Measurements from ENCODE around the gene TIMM21. TPM values are rescaled to one million over a fixed set of nuclear protein-coding genes. Genes with fewer than 3 reads are reported as not detected.

The TIMM21 gene
- total RNA-seq, 3 donors from 2014 or later (not counting 1 experiment from before 2014, with no cell fraction given), result 13.1 to 17.3 (median 16.1) TPM

DNA sequence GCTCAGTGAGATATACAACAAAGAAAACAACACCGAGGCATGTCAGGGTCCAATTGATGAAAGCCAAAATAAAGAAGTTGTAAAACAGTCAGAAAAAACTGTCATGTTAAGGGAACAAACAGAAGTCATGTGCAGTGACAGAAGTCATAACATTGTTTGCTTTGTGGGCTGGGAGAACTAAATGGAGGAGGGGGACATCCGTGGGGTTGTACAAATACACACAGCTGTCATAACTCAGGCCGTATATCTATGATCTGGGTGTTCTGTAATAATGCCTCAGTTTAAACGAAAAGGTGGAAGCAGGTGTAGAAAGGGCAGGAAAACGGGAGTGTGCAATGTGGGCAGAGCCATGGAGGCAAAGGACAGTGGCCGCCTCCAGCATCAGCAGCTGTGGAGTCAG, 27.3 kb downstream of the TIMM21 start:
- H3K36me3 Mint-ChIP-seq, result no peaks in the 10 kb centered on the region
- WGBS (ENCODE audit: insufficient coverage), result 59% methylated on average over 6 of the region's 6 CpGs
- H3K27ac Mint-ChIP-seq, result no peak overlapping the region

DNA sequence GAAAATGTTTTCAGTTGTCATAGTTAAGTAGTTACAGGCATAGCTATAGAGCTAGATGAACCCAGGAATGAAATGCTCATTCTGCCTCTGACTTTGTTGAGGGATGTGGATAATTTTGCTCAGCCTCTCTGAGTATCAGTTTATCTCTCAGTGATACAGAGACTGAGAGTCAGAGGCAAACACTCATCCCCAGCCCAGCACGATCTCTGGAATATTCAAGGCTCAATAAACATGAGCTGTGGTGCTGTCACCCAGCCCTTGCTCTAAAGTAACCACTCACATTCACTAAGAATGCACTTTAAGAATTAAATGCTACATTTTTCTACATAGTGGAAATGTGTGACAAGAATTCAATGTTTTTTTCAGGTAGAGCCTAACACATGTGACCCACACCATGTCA, 30.6 kb downstream of the TIMM21 start:
- no peak for DNase-seq
- no peaks in the 10 kb centered on the region for H3K9me3 Mint-ChIP-seq
- no peaks in the 10 kb centered on the region for H3K4me1 Mint-ChIP-seq
- no peaks in the 10 kb centered on the region for H3K27me3 ChIP-seq (ENCODE audit: control insufficient read depth, insufficient read depth, low read length)
- no peak overlapping the region for H3K4me3 Mint-ChIP-seq
- H3K4me3 ChIP-seq (ENCODE audit: low read length), result no peak overlapping the region
- TF ChIP-seq, protein P1, sequence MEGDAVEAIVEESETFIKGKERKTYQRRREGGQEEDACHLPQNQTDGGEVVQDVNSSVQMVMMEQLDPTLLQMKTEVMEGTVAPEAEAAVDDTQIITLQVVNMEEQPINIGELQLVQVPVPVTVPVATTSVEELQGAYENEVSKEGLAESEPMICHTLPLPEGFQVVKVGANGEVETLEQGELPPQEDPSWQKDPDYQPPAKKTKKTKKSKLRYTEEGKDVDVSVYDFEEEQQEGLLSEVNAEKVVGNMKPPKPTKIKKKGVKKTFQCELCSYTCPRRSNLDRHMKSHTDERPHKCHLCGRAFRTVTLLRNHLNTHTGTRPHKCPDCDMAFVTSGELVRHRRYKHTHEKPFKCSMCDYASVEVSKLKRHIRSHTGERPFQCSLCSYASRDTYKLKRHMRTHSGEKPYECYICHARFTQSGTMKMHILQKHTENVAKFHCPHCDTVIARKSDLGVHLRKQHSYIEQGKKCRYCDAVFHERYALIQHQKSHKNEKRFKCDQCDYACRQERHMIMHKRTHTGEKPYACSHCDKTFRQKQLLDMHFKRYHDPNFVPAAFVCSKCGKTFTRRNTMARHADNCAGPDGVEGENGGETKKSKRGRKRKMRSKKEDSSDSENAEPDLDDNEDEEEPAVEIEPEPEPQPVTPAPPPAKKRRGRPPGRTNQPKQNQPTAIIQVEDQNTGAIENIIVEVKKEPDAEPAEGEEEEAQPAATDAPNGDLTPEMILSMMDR (IDR thresholded peaks at IDR 0.05), result no peak
- H3K9me3 ChIP-seq (ENCODE audit: control insufficient read depth, insufficient read depth, low read length), result no peaks in the 10 kb centered on the region
- WGBS (ENCODE audit: insufficient coverage), result 100% methylated on average over 1 of the region's 1 CpG
- peaks cover 17 to 19% of the 10 kb centered on the region in 2 donors for H3K27me3 Mint-ChIP-seq (ENCODE audit: low read depth in 2 of 2)
- no peak overlapping the region for H3K27ac ChIP-seq (ENCODE audit: low read length)
- H3K27ac Mint-ChIP-seq, result no peak overlapping the region
- no peak for ATAC-seq
- intact Hi-C loops (cut with micrococcal nuclease), result no loop called here
- no peaks in the 10 kb centered on the region for H3K36me3 Mint-ChIP-seq
- no peaks in the 10 kb centered on the region for H3K36me3 ChIP-seq (ENCODE audit: control insufficient read depth, insufficient read depth, low read length)
- no peaks in the 10 kb centered on the region for H3K4me1 ChIP-seq (ENCODE audit: control insufficient read depth, insufficient read depth, low read length)

More for the DNA sequence above, 27.3 kb downstream of the TIMM21 start:
- no peaks in the 10 kb centered on the region for H3K36me3 ChIP-seq (ENCODE audit: control insufficient read depth, insufficient read depth, low read length)
- no peaks in the 10 kb centered on the region for H3K27me3 ChIP-seq (ENCODE audit: control insufficient read depth, insufficient read depth, low read length)
- TF ChIP-seq, protein P1 (IDR thresholded peaks at IDR 0.05), result no peak
- Mint-ChIP-seq H3K4me3 (no peak overlapping the region), H3K27me3 (ENCODE audit: low read depth in 2 of 2) (peaks cover 15 to 30% of the 10 kb centered on the region in 2 donors), H3K9me3 (no peaks in the 10 kb centered on the region), H3K4me1 (peaks cover 7 to 9% of the 10 kb centered on the region in 2 donors)
- intact Hi-C loops (cut with micrococcal nuclease), result no loop called here
- ATAC-seq (no peak), DNase-seq (no peak)
- H3K4me3 ChIP-seq (ENCODE audit: low read length), result no peak overlapping the region
- no peaks in the 10 kb centered on the region for H3K4me1 ChIP-seq (ENCODE audit: control insufficient read depth, insufficient read depth, low read length)
- H3K27ac ChIP-seq (ENCODE audit: low read length), result no peak overlapping the region
- no peaks in the 10 kb centered on the region for H3K9me3 ChIP-seq (ENCODE audit: control insufficient read depth, insufficient read depth, low read length)

DNA sequence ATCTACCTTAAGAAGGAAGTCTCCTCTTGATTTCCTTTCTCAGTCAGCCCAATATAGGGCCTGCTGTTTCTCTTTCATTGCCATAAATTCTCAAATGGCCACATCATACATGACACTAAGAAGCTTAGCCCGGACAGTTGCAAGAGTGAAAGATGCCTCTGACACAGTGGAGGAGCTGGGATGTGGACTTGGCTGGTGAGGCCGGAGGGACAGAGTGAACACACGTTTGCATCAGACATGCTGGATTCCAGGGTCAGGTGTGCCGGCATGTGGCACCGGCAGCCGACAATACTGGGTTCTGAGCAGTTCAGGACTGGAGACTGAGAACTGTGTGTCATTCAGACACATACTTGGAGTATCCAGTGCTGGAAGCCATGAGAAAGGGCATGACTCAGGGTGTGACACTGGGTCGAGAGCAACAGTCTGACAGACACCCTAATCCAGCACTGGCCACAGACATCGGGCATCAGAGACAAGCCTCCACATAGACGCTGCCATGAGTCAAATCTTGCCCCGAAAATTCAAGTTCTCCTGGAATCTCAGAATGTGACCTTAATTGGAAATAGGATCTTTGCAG, 31.4 kb downstream of the TIMM21 start:
- H3K27me3 ChIP-seq (ENCODE audit: control insufficient read depth, insufficient read depth, low read length), result no peaks in the 10 kb centered on the region
- no peak overlapping the region for H3K4me3 ChIP-seq (ENCODE audit: low read length)
- WGBS (ENCODE audit: insufficient coverage), result 83% methylated on average over 10 of the region's 10 CpGs
- TF ChIP-seq, protein P1 (IDR thresholded peaks at IDR 0.05), result no peak
- no peaks in the 10 kb centered on the region for H3K9me3 Mint-ChIP-seq
- no peaks in the 10 kb centered on the region for H3K36me3 ChIP-seq (ENCODE audit: control insufficient read depth, insufficient read depth, low read length)
- ATAC-seq (no peak), DNase-seq (no peak)
- H3K27ac Mint-ChIP-seq, result no peak overlapping the region
- no peaks in the 10 kb centered on the region for H3K4me1 Mint-ChIP-seq
- peaks cover 13 to 19% of the 10 kb centered on the region in 2 donors for H3K27me3 Mint-ChIP-seq (ENCODE audit: low read depth in 2 of 2)
- H3K4me3 Mint-ChIP-seq, result no peak overlapping the region
- no peaks in the 10 kb centered on the region for H3K4me1 ChIP-seq (ENCODE audit: control insufficient read depth, insufficient read depth, low read length)
- intact Hi-C loops (cut with micrococcal nuclease), result no loop called here
- H3K36me3 Mint-ChIP-seq, result no peaks in the 10 kb centered on the region
- H3K27ac ChIP-seq (ENCODE audit: low read length), result no peak overlapping the region
- no peaks in the 10 kb centered on the region for H3K9me3 ChIP-seq (ENCODE audit: control insufficient read depth, insufficient read depth, low read length)

DNA sequence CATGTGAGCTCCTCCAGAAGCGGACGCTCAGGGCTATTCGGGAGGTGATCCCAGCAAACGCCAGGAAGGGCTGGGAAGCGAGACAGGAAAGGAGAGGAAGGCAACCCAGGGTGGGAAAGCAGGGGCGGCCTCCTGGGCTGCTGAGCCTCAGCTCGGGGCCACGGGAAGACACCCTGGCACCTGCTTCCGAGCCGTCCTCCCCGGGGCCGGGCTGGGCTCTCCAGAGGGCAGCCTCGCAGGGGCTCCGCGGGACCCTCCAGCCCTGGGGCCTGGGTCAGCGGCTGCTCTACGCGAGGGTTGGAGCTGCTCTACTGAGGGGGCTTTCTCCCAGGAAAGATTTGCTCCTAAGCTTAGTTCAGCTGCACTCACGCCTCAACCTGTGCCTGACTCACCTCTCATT, 34.0 kb downstream of the TIMM21 start:
- 92% methylated on average over 19 of the region's 19 CpGs for WGBS (ENCODE audit: insufficient coverage)
- H3K4me3 Mint-ChIP-seq, result no peak overlapping the region

More for the DNA sequence above, 34.0 kb downstream of the TIMM21 start:
- ATAC-seq (no peak), DNase-seq (no peak)
- peaks cover 15 to 25% of the 10 kb centered on the region in 2 donors for H3K27me3 Mint-ChIP-seq (ENCODE audit: low read depth in 2 of 2)
- Histone ChIP-seq H3K27me3 (ENCODE audit: control insufficient read depth, insufficient read depth, low read length) (no peaks in the 10 kb centered on the region), H3K27ac (ENCODE audit: low read length) (no peak overlapping the region), H3K36me3 (ENCODE audit: control insufficient read depth, insufficient read depth, low read length) (no peaks in the 10 kb centered on the region), H3K4me3 (ENCODE audit: low read length) (no peak overlapping the region), H3K9me3 (ENCODE audit: control insufficient read depth, insufficient read depth, low read length) (no peaks in the 10 kb centered on the region), H3K4me1 (ENCODE audit: control insufficient read depth, insufficient read depth, low read length) (no peaks in the 10 kb centered on the region)
- intact Hi-C loops (cut with micrococcal nuclease), result no loop called here
- H3K9me3 Mint-ChIP-seq, result no peaks in the 10 kb centered on the region
- H3K4me1 Mint-ChIP-seq, result no peaks in the 10 kb centered on the region
- TF ChIP-seq, protein P1 (IDR thresholded peaks at IDR 0.05), result no peak
- H3K27ac Mint-ChIP-seq, result no peak overlapping the region
- no peaks in the 10 kb centered on the region for H3K36me3 Mint-ChIP-seq

Measured in natural killer cell (primary cell).